Panc1 (cell line): Measurements from ENCODE around the gene MLST8. TPM values are rescaled to one million over a fixed set of nuclear protein-coding genes. Genes with fewer than 3 reads are reported as not detected.

Experiments
- ATAC-seq: fragments of 200-7000 bp; cut with Tn5 transposase; 2 replicates; pipeline ENCODE4 v1.9.1; 2020; ENCODE audit warnings: mild to moderate bottlenecking, moderate library complexity
- BruUV-seq: library from RNA; stranded (reverse); fragments of 400-500 nt; replicated peaks from 2 replicates; lab custom pipeline; 2021; lab: Mats Ljungman, UMichigan
- CTCF ChIA-PET: fragments of 300-600 bp; sonication (Branson Sonifier 250); formaldehyde crosslinking; loops from one replicate; lab custom pipeline; 2022; ENCODE audit warnings: antibody characterized with exemption; lab: Charles Lee
- POLR2A ChIA-PET: fragments of 300-600 bp; sonication (Branson Sonifier 250); formaldehyde crosslinking; loops from one replicate; lab custom pipeline; 2022; ENCODE audit warnings: antibody characterized with exemption; lab: Charles Lee
- DNase-seq: peaks from one replicate; pipeline ENCODE4 v3.0.0-alpha.2; 2010; ENCODE audit warnings: low read depth, low spot score
- H3K27ac ChIP-seq: 2 replicates; pipeline ENCODE4 v1.5.1; 2011; ENCODE audit warnings: mild to moderate bottlenecking, low read length, inconsistent platforms
- H3K27me3 ChIP-seq: fragments of 200-500 bp; sonication (Bioruptor generic); 2 replicates; pipeline ENCODE4 v1.6.0; 2014; ENCODE audit warnings: low read length, inconsistent platforms; ENCODE audit not compliant: control insufficient read depth, insufficient read depth
- H3K36me3 ChIP-seq: fragments of 200-500 bp; sonication (Bioruptor generic); 2 replicates; pipeline ENCODE4 v1.5.1; 2014; ENCODE audit warnings: inconsistent platforms, mild to moderate bottlenecking, low read length, moderate library complexity; ENCODE audit not compliant: control insufficient read depth, insufficient read depth
- H3K4me1 ChIP-seq: 2 replicates; pipeline ENCODE4 v1.5.1; 2011; ENCODE audit warnings: inconsistent platforms, mild to moderate bottlenecking, low read length, moderate library complexity; ENCODE audit not compliant: control insufficient read depth, insufficient read depth
- H3K4me3 ChIP-seq, 2 experiments: 2 replicates each; pipeline ENCODE4 v1.5.1; 2011 to 2012; ENCODE audit warnings: low read depth in 2 of 2, low read length in 2 of 2, mild to moderate bottlenecking in 2 of 2, inconsistent platforms in 1 of 2, moderate library complexity in 1 of 2
- H3K9me3 ChIP-seq: fragments of 200-500 bp; sonication (Bioruptor generic); 2 replicates; pipeline ENCODE4 v1.5.1; 2014; ENCODE audit warnings: low read depth, mild to moderate bottlenecking, inconsistent platforms, low read length, moderate library complexity; ENCODE audit not compliant: control insufficient read depth, insufficient read depth
- POLR2AphosphoS5 ChIP-seq: IDR thresholded peaks from 2 replicates; pipeline ENCODE4 v1.6.1; 2012; ENCODE audit warnings: mild to moderate bottlenecking, low read depth, low read length, moderate library complexity
- SIN3A ChIP-seq: IDR thresholded peaks from 2 replicates; pipeline ENCODE4 v1.6.1; 2012; ENCODE audit warnings: low read depth, mild to moderate bottlenecking, low read length, moderate library complexity, borderline replicate concordance; ENCODE audit not compliant: insufficient read depth
- TCF7L2 ChIP-seq: IDR thresholded peaks from 2 replicates; pipeline ENCODE4 v1.6.1; 2011; ENCODE audit warnings: mild to moderate bottlenecking, low read depth, low read length, inconsistent platforms
- in situ Hi-C: cut with HindIII; loops from 2 replicates; pipeline ENCODE4 v1.10.0; 2016; ENCODE audit warnings: low sequenced_read_pairs, low pct_unique_long_range_greater_than_20kb
- intact Hi-C: fragments of 100-400 bp; cut with micrococcal nuclease; formaldehyde crosslinking; loops from one replicate; pipeline ENCODE4 v1.10.0; 2022; ENCODE audit not compliant: unreplicated experiment
- total RNA-seq: library from RNA; stranded (reverse); gene quantifications from one replicate; pipeline ENCODE4 v1.2.1, GENCODE V29; 2021; ENCODE audit not compliant: unreplicated experiment
- TF ChIP-seq, protein P1 (sequence below): fragments of 450-650 bp; IDR thresholded peaks from 2 replicates; pipeline ENCODE4 v1.5.1; 2017; ENCODE audit warnings: mild to moderate bottlenecking
- TF ChIP-seq, protein P2 (sequence below), 2 experiments: IDR thresholded peaks; 2 replicates each; pipeline ENCODE4 v1.6.1; 2011 to 2012; ENCODE audit warnings: low read depth in 2 of 2, control low read depth in 1 of 2, low read length in 1 of 2, mild to moderate bottlenecking in 1 of 2, moderate library complexity in 1 of 2; ENCODE audit not compliant: insufficient read depth in 1 of 2

Gene MLST8
- total RNA-seq, 1 experiment from 2014 or later = 91.1 TPM

DNA sequence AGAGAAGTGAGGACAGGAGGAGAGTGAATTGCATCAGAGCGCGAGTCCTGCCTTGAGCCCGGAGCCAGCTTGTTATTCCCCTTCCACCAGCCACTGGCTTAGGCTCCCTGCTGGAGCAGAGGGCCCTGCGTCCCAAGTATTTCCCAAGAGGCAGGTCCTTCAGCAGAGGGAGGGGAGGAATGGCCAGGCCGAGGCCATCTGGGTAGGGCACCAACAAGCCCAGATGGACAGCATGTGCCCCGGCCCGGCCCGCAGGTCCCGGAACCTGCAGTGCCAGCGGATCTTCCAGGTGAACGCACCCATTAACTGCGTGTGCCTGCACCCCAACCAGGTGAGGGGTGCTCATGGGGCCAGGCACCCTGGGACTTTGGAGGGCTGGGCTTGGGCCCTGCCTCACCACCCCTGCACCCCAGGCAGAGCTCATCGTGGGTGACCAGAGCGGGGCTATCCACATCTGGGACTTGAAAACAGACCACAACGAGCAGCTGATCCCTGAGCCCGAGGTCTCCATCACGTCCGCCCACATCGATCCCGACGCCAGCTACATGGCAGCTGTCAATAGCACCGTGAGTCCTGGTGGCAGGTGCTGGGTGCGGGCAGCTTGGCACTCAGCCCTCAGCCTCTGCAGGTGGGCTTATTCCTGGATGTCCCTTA lies 1.7 kb downstream of the MLST8 start:
- H3K27ac ChIP-seq = peak overlapping the region; percentile 91
- ChIA-PET CTCF (no interaction called here), POLR2A (no interaction called here)
- ATAC-seq (no peak), DNase-seq (no peak)
- H3K4me3 ChIP-seq = peak overlapping the region; percentile 61 to 73
- in situ Hi-C loops = no loop called here
- TF ChIP-seq POLR2AphosphoS5 (0 out of 2 replicates have a peak, but pooled peaks have one; percentile 6), SIN3A (no peak), TCF7L2 (no peak)
- TF ChIP-seq, protein P1, sequence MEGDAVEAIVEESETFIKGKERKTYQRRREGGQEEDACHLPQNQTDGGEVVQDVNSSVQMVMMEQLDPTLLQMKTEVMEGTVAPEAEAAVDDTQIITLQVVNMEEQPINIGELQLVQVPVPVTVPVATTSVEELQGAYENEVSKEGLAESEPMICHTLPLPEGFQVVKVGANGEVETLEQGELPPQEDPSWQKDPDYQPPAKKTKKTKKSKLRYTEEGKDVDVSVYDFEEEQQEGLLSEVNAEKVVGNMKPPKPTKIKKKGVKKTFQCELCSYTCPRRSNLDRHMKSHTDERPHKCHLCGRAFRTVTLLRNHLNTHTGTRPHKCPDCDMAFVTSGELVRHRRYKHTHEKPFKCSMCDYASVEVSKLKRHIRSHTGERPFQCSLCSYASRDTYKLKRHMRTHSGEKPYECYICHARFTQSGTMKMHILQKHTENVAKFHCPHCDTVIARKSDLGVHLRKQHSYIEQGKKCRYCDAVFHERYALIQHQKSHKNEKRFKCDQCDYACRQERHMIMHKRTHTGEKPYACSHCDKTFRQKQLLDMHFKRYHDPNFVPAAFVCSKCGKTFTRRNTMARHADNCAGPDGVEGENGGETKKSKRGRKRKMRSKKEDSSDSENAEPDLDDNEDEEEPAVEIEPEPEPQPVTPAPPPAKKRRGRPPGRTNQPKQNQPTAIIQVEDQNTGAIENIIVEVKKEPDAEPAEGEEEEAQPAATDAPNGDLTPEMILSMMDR = no peak
- TF ChIP-seq, protein P2, sequence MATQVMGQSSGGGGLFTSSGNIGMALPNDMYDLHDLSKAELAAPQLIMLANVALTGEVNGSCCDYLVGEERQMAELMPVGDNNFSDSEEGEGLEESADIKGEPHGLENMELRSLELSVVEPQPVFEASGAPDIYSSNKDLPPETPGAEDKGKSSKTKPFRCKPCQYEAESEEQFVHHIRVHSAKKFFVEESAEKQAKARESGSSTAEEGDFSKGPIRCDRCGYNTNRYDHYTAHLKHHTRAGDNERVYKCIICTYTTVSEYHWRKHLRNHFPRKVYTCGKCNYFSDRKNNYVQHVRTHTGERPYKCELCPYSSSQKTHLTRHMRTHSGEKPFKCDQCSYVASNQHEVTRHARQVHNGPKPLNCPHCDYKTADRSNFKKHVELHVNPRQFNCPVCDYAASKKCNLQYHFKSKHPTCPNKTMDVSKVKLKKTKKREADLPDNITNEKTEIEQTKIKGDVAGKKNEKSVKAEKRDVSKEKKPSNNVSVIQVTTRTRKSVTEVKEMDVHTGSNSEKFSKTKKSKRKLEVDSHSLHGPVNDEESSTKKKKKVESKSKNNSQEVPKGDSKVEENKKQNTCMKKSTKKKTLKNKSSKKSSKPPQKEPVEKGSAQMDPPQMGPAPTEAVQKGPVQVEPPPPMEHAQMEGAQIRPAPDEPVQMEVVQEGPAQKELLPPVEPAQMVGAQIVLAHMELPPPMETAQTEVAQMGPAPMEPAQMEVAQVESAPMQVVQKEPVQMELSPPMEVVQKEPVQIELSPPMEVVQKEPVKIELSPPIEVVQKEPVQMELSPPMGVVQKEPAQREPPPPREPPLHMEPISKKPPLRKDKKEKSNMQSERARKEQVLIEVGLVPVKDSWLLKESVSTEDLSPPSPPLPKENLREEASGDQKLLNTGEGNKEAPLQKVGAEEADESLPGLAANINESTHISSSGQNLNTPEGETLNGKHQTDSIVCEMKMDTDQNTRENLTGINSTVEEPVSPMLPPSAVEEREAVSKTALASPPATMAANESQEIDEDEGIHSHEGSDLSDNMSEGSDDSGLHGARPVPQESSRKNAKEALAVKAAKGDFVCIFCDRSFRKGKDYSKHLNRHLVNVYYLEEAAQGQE (IDR thresholded peaks at IDR 0.05; ENCODE audit: insufficient read depth in 1 of 2, low read depth in 2 of 2, low read length in 1 of 2) = no peak
- no peaks in the 10 kb centered on the region; the same call in 1 of the 2 replicates for H3K36me3 ChIP-seq
- H3K4me1 ChIP-seq = peaks cover 24% of the 10 kb centered on the region
- H3K9me3 ChIP-seq = no peaks in the 10 kb centered on the region
- intact Hi-C loops = no loop called here
- H3K27me3 ChIP-seq = no peaks in the 10 kb centered on the region
- TSS peak; percentile 72 for BruUV-seq

DNA sequence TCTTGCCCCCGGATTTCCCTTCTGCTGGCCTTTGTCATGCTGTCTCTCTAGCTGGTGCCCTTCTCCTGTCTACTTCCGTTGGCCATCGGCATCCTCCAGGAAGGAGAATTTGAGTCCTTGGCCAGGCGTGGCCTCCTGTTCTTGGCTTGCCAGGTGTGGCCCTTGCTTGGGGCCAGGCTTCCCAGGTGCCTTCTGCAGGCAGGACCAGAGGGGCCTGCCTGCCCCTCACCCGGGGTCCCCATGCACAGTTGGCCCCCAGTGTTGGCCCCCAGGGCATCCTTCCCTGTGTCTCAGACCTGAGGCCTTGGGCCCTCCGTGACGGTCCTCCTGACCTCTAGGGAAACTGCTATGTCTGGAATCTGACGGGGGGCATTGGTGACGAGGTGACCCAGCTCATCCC lies 2.6 kb downstream of the MLST8 start:
- ATAC-seq (no peak), DNase-seq (no peak)
- Histone ChIP-seq H3K27me3 (no peaks in the 10 kb centered on the region), H3K4me1 (peaks cover 34% of the 10 kb centered on the region), H3K36me3 (no peaks in the 10 kb centered on the region; the same call in 1 of the 2 replicates), H3K4me3 (no peak overlapping the region), H3K27ac (no peak overlapping the region), H3K9me3 (no peaks in the 10 kb centered on the region)
- intact Hi-C loops (no loop called here), in situ Hi-C loops (no loop called here)
- TF ChIP-seq POLR2AphosphoS5 = no peak
- TF ChIP-seq SIN3A = no peak
- TF ChIP-seq, protein P1 = no peak
- TF ChIP-seq TCF7L2 = no peak
- TF ChIP-seq, protein P2 (IDR thresholded peaks at IDR 0.05; ENCODE audit: insufficient read depth in 1 of 2, low read depth in 2 of 2, low read length in 1 of 2) = no peak
- POLR2A ChIA-PET = interaction anchor here (0.5 kb wide), 1 partner anchor 769 kb away, joined by 10 read pairs; no protein-coding TSS in a partner anchor
- no TSS peak for BruUV-seq
- CTCF ChIA-PET = no interaction called here
